Measurements from ENCODE around the gene ZSCAN31. TPM values are rescaled to one million over a fixed set of nuclear protein-coding genes. Genes with fewer than 3 reads are reported as not detected.

Gene ZSCAN31
- total RNA-seq, 1 donor from 2014 or later: 6.2 TPM

- Mint-ChIP-seq H3K27me3 (no peaks in the 10 kb centered on the region), H3K27ac (no peak overlapping the region), H3K9me3 (no peaks in the 10 kb centered on the region), H3K4me1 (ENCODE audit: unreplicated experiment) (peaks cover 5% of the 10 kb centered on the region), H3K36me3 (peaks cover 10% of the 10 kb centered on the region), H3K4me3 (no peak overlapping the region)
- DNase-seq (ENCODE audit: extremely low spot score, unreplicated experiment): no peak
- TF ChIP-seq CTCF (conservative IDR thresholded peaks at IDR 0.05): no peak
These were observed 846 bp downstream of the ZSCAN31 start for GRCh38 chr6:28335040-28335563.

DNA sequence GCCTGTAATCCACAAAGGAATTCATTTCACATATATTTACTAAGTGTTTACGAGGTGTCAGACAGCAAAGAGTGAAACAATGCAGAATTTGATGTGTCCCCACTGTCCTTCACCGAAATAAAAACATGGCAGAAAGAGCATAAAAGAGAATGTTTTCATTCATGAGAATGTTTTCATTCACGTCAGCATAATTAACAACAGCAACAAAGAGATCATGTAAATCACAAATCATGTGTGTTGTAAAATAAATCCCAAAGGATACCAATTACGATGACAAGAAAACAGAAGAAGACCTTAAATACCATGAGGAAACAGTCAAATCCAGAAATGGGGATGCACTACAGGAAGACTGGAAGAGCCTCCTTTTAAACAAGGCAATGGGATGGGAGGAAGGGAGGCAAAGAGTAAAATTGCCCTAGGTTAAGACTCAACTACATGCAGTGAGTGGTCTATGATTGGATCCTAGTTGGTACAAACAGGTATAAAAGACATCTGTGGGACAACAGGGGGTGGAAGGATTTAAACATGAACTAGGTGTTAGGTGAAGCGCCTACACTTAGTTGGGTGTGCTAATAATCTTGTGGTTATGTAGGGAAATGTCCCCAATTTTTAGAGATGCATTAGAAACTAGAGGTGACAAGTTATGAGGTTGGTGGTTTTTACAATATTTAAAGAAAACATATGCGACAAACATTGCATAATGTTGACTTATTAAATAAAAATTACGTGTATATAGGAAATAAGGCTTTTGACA, 1.5 kb downstream of the ZSCAN31 start:
- H3K36me3 Mint-ChIP-seq: peaks cover 10% of the 10 kb centered on the region
- no peak overlapping the region for H3K4me3 Mint-ChIP-seq
- H3K9me3 Mint-ChIP-seq: no peaks in the 10 kb centered on the region
- H3K27me3 Mint-ChIP-seq: no peaks in the 10 kb centered on the region
- H3K27ac Mint-ChIP-seq: no peak overlapping the region
- H3K4me1 Mint-ChIP-seq (ENCODE audit: unreplicated experiment): peaks cover 5% of the 10 kb centered on the region
- TF ChIP-seq CTCF (conservative IDR thresholded peaks at IDR 0.05): no peak
- no peak for DNase-seq (ENCODE audit: extremely low spot score, unreplicated experiment)

GRCh38 chr6:28333599-28334018, 2.3 kb downstream of the ZSCAN31 start:
- no peak for DNase-seq (ENCODE audit: extremely low spot score, unreplicated experiment)
- Mint-ChIP-seq H3K27ac (no peak overlapping the region), H3K27me3 (no peaks in the 10 kb centered on the region), H3K36me3 (peaks cover 14% of the 10 kb centered on the region), H3K4me3 (peak overlapping the region; percentile 24), H3K9me3 (no peaks in the 10 kb centered on the region), H3K4me1 (ENCODE audit: unreplicated experiment) (peaks cover 5% of the 10 kb centered on the region)
- TF ChIP-seq CTCF (conservative IDR thresholded peaks at IDR 0.05): no peak

GRCh38 chr6:28333047-28333446, 2.9 kb downstream of the ZSCAN31 start:
- H3K27me3 Mint-ChIP-seq: no peaks in the 10 kb centered on the region
- peaks cover 14% of the 10 kb centered on the region for H3K36me3 Mint-ChIP-seq
- H3K4me1 Mint-ChIP-seq (ENCODE audit: unreplicated experiment): peaks cover 5% of the 10 kb centered on the region
- H3K27ac Mint-ChIP-seq: peak overlapping the region; percentile 16
- TF ChIP-seq CTCF (conservative IDR thresholded peaks at IDR 0.05): no peak
- no peaks in the 10 kb centered on the region for H3K9me3 Mint-ChIP-seq
- no peak for DNase-seq (ENCODE audit: extremely low spot score, unreplicated experiment)
- no peak overlapping the region for H3K4me3 Mint-ChIP-seq

- H3K4me3 Mint-ChIP-seq: no peak overlapping the region
These were observed 5.9 kb downstream of the ZSCAN31 start for GRCh38 chr6:28330041-28330440.

More at GRCh38 chr6:28330041-28330440, 5.9 kb downstream of the ZSCAN31 start:
- H3K36me3 Mint-ChIP-seq: peaks cover 36% of the 10 kb centered on the region
- no peak overlapping the region for H3K27ac Mint-ChIP-seq
- TF ChIP-seq CTCF (conservative IDR thresholded peaks at IDR 0.05): no peak
- H3K4me1 Mint-ChIP-seq (ENCODE audit: unreplicated experiment): peaks cover 5% of the 10 kb centered on the region
- no peaks in the 10 kb centered on the region for H3K27me3 Mint-ChIP-seq
- peaks cover 18% of the 10 kb centered on the region for H3K9me3 Mint-ChIP-seq
- DNase-seq (ENCODE audit: extremely low spot score, unreplicated experiment): no peak

Data from type B pancreatic cell (in vitro differentiated cells).